Activated effector memory CD4-positive, alpha-beta T cell treated with Interleukin-2 at 50 U/mL for 16 hours (primary cell): ENCODE results near the gene SEMA5B.
A peak's percentile ranks its signal among the peaks of the same experiment; 100 is the strongest.

Experiments
- DNase-seq: peaks from one replicate; pipeline ENCODE4 v3.0.0-alpha.2; 2020

SEMA5B gene

GRCh38 chr3:123054109-123054778 is 26.7 kb upstream of the SEMA5B start:
- DNase-seq: no peak

- DNase-seq: no peak
These were observed 25.5 kb upstream of the SEMA5B start for GRCh38 chr3:123053107-123053506.

DNA sequence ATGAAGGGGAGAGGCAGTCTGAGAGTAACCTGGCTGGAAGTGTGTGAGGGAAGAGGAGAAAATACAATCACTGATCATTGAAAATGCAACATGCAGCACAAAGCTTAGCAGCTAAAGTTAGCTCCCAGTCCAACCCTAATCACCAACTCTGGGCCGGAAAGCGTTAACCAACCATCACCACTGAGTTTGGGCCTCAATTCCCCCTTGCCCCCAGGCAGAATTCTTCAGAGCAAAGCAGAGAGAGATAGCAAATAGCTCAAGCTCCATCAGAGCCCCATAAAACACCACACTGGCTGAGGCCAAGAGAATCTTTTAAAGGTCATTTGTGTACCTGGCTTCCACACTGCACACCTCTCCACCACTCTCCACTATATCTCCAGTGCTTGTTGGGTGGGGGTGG is 23.1 kb upstream of the SEMA5B start:
- DNase-seq: no peak

DNA sequence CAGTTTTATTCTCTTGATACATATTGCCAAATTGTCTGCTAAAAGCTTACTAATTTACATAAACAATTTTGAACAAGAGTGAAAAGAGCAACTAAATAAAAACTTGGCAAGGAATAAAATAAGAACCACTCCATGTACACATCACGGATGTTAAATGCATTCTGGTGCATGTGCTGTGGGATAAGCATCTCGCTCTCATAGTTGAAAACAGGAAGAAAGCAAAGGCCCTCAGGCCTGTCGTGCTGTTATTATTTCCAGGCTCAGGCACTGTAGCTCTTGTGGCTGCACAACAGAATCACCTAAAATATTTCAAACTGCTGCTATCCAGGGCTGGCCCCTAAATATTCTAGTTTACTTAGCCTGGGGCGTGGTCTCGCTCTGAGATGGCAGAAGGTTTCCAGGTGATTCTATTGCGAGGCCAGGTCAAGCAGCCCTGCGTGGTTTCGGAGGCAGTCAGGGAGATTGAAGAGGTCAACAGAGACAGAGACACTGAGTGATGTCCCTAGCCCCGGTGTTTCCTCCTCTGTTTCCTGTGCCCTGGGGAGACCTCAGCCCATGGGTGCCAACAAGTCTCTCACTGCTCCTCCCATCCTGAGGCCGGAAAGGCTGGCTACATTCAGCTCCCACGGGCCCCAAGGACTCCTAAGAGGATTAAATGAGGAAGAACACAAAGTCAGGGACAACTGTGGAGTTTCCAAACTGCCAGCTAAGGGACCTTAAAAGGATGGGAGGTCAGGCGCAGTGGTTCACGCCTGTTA is 21.1 kb upstream of the SEMA5B start:
- DNase-seq: no peak

DNA sequence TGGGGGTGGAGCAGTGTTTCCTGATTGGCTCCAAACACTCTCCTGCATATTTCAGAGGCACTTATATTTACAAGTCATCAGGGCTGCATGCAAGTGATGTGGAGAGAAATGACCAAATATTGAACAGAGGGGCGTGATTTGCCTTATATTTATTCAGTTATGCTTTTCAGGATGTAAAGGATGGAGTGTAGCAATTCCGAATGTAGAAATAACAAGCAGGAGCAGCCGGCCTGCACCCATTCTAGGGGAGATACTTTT is 19.4 kb upstream of the SEMA5B start:
- DNase-seq: no peak

- DNase-seq: no peak
These were observed 18.9 kb upstream of the SEMA5B start for GRCh38 chr3:123046262-123047061.

DNA sequence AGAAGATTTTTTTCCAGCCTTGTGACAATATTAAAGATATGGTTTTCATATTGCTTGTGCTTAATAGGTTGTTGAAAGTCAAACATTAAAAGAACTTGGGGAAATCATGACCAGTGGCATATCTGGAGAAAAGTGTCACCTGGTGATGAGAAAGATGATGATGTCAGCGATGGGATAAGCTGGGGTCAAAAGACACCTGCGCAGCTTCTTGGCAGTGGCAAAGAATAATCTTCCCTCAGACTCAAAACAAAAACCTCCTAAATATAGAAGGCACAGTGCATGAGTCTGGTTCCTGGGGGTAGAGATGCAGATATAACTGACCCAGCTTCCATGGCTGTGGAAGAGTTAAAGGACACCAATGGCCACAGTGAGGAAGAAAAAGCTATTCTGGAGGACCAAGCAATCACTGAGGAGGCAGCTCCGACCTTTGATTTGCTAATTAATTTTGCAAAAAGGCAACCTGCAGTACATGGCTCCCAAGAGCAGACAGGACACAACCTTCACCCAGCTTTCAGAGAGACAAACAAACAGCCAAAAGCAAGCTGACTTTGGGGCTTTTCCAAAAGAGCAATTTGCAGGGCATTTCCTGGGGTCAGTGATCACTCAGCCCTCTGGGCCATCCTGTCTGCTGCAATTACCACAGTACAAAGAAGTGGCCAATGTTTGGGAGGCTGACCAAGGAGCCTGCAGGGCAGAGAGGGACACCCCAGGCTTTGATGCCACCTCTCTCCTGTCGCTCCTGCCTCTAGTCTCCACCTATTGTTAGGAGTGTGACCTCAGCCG is 17.6 kb upstream of the SEMA5B start:
- DNase-seq: no peak

DNA sequence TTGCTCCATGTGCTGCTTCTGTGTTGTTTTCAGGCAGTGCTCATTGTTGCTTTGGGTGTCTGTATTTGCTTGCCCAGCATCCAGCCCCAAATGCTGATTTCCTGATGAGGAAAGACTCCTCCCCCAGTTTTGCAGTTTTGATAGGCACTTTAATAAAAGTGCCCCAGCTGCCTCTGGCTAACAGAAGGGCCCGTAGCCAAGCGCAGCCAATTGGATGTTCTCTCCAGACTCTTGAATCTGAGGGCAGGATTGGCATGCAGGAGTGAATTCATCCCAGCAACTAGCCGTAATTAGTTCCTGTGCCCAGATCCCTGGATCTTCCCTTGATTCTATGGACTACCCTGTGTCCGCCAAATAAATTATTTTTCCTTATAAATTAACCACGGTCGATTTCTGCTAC is 14.8 kb upstream of the SEMA5B start:
- no peak for DNase-seq

DNA sequence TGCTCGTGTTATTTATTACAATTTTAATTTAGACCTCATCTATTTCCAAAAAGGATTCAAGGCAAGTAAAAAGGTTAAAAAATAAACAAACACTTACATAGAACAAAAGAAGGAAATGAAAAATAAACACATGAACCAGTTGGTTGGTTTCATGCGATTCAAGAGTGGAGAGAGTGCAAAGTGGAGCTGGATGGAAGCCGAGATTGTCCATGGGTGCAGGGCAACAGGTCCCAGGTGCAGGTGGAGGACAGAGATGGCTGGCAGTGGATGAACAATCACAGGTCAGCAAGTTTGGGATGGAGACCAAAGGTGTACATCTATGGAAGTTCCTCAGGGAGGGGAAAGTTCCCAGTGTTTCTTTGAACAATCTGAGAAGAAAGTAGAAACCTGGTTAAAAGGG is 11.6 kb upstream of the SEMA5B start:
- DNase-seq: no peak

DNA sequence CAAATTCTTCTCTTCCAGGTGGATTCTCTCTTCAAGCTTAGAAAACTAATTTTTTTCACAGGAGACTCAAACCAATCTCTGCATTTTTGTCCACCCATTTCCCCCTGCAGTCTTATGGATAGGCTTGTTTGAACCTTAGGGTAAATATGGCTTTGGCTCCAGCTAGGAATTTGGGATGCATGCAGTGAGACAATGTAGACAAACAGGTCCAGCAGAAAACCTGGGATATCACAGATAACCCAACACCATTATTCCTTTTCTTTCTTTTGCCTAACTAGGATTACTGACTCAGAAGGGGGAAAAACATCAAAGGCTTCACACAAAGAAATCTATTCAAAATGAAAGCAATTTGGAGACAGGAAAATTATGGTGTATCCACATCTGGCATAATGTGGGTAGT is 11.2 kb upstream of the SEMA5B start:
- DNase-seq: no peak

GRCh38 chr3:123037015-123037375 is 9.4 kb upstream of the SEMA5B start:
- DNase-seq: no peak

DNA sequence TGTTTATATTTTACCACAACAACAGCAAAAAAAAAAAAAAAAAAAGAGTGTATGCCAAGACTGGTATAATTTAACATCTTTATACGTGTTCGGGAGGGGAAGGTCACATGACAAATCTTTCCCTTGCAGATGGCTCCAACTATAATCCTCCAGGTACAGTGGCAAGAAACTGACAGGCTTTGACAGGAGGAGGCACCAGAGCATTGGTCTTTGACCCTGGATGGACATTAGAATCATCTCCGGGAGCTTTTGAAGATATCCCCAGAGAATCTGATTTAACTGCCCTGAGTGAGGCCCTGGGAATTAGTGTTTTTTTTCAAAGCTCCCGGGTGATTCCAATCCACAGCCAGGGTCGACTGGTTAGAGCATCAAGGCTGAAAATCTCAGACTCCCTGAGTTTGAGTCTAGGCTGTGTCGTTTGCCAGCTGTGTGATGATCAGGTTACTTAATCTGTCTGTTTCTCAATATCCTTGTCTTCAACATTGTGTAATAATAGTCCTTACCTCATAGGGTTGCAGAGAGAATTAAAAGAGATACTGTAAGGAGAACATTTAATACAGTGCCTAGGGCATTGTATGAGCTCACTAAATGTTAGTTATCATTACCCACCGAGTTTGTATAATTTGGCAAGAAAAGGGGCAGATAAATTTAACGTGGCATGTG is 8.9 kb upstream of the SEMA5B start:
- no peak for DNase-seq

DNA sequence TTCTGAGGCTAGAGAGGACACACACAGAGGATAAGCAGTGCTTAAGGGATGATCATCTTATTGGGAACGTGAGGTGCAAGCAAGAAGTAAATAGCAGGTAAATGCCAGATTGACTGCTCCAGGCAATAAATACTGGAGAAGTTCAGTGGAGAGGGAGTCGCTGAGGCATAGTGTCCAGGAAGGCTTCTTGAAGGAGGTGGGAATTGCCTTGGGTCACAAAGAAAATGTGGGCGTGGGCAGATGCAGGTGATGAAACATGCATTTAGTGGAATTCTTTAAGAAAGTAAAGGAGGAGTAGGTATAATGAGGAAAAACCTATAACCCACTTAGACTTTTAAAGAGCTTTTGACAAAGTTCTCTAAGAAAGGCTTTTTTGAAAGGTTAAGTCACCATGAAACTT is 7.4 kb upstream of the SEMA5B start:
- no peak for DNase-seq

- DNase-seq: no peak
These were observed 6.6 kb upstream of the SEMA5B start for GRCh38 chr3:123034120-123034519.

DNA sequence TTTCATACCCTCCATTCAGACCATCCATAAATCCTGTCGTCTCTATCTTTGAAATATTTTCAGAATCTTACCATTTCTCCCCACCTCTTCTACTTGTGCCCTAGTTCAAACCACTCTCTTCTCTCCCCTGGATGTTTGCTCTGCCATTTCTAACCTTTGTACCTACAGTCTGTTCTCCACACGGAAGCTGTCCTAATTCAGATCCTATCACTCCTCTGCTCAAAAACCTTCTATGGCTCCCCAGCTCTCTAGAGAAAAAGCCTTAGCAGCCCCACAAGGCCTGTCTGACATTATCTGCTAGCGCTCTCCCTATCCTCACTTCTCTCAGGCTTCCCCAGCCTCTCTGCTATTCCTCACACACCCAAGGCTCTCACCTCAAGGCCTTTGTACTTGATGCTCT is 4.5 kb upstream of the SEMA5B start:
- no peak for DNase-seq

DNA sequence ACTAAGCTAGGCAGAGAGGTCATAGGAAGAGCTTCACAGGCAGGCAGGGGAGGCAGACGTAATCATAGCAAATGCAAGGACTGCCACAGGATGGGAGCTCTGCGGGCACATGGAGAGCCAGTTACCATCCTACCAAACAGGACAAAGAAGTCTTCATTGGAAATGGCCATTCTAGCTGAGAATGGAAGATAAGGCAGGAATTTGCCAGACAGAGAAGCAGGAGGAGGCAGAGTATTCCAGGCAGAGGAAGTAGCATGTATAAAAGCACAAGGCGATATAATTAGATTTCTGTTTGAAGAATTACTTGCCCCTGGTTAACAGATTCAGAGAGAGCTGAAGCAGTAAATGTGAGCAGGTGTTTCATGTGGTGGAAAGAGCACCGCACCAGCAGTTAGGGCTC is 3.5 kb upstream of the SEMA5B start:
- DNase-seq: no peak

- DNase-seq: peak; percentile 1
These were observed 768 bp upstream of the SEMA5B start for GRCh38 chr3:123028233-123028828.

GRCh38 chr3:123026565-123027291 is 835 bp downstream of the SEMA5B start:
- no peak for DNase-seq

DNA sequence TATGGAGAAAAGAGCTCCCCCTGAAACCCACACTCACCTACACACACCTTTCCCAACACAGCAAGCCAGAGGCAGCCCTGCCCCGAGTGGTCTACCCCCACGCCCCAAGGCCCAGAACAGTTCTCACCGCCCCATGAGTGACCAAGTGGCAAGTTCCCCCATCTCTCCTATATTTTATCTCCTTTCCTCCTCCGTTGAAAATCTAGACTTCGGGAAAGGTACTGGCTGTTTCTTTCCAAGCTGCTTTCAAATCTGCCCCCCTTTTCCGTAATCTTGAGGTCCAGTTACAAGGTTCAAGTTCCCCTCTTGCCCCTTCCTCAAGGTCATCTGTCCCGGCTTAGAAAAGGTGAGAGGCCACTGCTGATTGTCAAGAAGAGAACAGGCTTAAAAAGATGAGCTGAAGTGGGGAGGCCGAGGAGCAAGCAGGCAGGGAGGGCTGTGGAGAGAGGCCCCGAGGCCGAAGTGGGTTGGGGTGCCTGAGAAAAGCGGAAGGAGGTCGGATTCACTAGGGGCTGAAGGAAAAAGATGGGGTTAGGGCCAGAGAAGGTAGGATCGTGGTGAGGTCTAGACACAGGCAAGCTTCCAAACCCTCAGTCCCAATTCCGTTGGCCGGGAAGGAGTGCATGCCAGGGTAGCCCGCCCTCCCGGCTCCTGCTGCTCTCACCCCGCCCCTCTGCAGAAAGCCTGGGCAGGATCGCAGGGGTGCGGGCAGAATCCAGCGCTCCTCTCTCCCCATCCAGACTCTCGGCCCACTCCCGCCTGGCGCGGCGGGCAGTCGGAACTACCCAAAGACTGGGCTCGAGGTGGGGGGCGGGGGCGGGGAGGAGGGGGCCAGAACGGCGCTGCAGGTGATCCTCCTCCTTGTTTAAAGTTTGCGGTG is 1.7 kb downstream of the SEMA5B start:
- no peak for DNase-seq

GRCh38 chr3:123024056-123024455 is 3.5 kb downstream of the SEMA5B start:
- no peak for DNase-seq

DNA sequence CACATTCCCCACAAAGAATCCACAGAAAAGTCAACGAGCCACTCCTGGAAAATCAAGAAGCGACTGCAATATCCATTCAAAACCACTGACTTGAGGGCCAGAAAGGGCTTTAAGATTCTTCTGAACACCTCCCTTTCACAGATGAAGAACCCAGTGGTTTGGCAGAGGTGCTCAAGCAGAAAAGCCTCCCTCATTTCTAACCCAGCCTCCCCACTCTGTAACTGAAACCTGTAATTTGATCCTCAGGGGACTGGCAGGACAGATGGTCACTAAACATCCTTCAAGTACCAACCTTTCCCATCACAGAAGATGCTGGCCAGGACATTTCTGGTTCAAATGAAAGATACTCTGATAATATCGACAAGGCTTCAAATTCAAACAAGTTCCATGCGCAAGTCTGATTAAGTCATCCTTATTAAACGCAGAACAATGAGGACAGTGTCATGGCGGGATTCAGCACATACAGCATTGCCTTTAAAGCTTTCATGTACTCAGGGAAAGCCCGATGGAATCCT is 5.5 kb downstream of the SEMA5B start:
- DNase-seq: no peak
